ENCODE measurements around the gene PUDP.

PUDP gene

GRCh38 chrX:7143941-7144525 is 3.9 kb downstream of the PUDP start:
- DNase-seq (ENCODE audit: low read depth), result no peak
- H3K4me3 ChIP-seq (ENCODE audit: control insufficient read depth, low read depth, low read length), result no peak overlapping the region
- no peak for TF ChIP-seq CTCF (IDR thresholded peaks at IDR 0.05; ENCODE audit: control insufficient read depth, insufficient read depth, low read depth, low read length, missing control alignments)

- no peak for TF ChIP-seq CTCF (IDR thresholded peaks at IDR 0.05; ENCODE audit: control insufficient read depth, insufficient read depth, low read depth, low read length, missing control alignments)
- no peak for DNase-seq (ENCODE audit: low read depth)
- no peak overlapping the region for H3K4me3 ChIP-seq (ENCODE audit: control insufficient read depth, low read depth, low read length)
These were observed 4.9 kb downstream of the PUDP start for GRCh38 chrX:7143076-7143475.

GRCh38 chrX:7139202-7140081 is 8.5 kb downstream of the PUDP start:
- no peak overlapping the region for H3K4me3 ChIP-seq (ENCODE audit: control insufficient read depth, low read depth, low read length)
- no peak for TF ChIP-seq CTCF (IDR thresholded peaks at IDR 0.05; ENCODE audit: control insufficient read depth, insufficient read depth, low read depth, low read length, missing control alignments)
- DNase-seq (ENCODE audit: low read depth), result no peak

DNA sequence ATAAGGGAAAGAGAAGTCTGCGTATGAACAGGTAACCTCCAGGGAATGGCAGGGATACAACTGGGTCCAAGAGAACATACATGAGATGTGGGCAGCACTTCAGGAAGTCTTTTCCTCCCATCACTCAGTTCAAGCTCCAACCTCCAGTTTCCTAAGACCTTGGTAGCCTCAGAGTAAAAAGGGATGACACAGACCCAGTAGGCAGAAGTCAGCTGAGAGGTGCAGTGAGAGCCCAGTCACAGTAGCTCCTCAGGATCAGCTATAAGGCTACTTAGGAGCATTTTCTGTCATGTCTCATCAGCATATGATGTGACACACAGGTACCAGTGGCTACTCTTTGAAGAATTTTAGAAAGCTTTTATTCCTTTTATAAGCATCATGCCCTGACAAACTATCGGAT is 13.0 kb downstream of the PUDP start:
- DNase-seq (ENCODE audit: low read depth), result no peak
- H3K4me3 ChIP-seq (ENCODE audit: control insufficient read depth, low read depth, low read length), result no peak overlapping the region
- TF ChIP-seq CTCF (IDR thresholded peaks at IDR 0.05; ENCODE audit: control insufficient read depth, insufficient read depth, low read depth, low read length, missing control alignments), result no peak

- no peak overlapping the region for H3K4me3 ChIP-seq (ENCODE audit: control insufficient read depth, low read depth, low read length)
- TF ChIP-seq CTCF (IDR thresholded peaks at IDR 0.05; ENCODE audit: control insufficient read depth, insufficient read depth, low read depth, low read length, missing control alignments), result no peak
- no peak for DNase-seq (ENCODE audit: low read depth)
These were observed 14.9 kb downstream of the PUDP start for GRCh38 chrX:7133050-7133440.

GRCh38 chrX:7132335-7133049 is 15.5 kb downstream of the PUDP start:
- TF ChIP-seq CTCF (IDR thresholded peaks at IDR 0.05; ENCODE audit: control insufficient read depth, insufficient read depth, low read depth, low read length, missing control alignments), result peak; percentile 71
- no peak overlapping the region for H3K4me3 ChIP-seq (ENCODE audit: control insufficient read depth, low read depth, low read length)
- peak; percentile 55 for DNase-seq (ENCODE audit: low read depth)
